Measurements from ENCODE around the gene C15orf40.
"Not testable (repeated sequence)": the region's sequence is repeated elsewhere in the genome, so short reads cannot be mapped to it uniquely, and the experiment has no call there.

C15orf40 gene

DNA sequence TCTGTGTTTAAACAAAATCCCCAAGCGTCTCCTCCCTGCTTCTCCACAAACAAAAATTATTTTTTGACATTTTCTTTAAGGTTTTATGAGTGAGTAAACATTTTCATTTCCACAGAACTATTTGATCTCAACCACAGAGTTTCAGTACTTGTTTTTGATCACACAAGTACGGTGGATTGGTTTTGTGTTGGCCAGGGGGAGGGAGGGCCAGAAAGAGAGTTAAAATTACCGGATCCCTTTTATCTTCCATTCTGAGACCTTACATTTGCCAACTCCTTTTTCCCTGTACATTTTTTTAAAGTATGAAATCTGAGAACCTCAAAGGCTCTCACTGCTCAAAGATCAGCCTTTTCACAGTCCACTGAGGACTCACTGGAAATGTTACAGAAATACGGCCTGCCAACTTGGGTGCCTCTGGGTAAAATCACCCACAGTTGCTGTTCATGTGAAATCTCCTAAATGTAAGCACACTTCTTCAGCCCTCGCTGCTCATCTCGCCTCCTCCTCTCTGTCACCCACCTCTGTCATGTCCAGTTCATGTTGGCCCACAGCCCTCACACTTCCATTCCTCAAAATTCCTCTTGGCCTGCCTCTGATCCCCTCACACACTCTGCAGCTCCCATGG is 60.6 kb downstream of the C15orf40 start:
- no peak for DNase-seq

DNA sequence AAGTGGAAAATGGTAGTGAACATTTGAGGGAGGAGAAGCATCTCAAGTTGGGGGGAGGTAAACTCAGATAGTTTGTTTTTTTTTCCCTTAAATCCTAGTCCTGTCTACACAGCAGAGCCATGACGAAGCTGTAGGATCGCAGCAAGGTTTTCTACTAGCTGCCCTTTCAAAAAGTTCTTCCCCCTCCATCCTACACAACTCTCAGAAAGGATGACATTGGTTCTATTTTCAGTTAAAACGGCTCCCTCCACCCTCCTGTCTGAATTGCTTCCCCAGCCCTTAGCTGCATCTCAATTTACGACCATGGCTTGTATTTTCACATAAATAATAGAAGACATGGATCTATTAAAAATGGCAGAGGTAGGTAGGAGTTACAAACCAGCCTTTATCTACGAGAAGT is 61.1 kb downstream of the C15orf40 start:
- DNase-seq: no peak

DNA sequence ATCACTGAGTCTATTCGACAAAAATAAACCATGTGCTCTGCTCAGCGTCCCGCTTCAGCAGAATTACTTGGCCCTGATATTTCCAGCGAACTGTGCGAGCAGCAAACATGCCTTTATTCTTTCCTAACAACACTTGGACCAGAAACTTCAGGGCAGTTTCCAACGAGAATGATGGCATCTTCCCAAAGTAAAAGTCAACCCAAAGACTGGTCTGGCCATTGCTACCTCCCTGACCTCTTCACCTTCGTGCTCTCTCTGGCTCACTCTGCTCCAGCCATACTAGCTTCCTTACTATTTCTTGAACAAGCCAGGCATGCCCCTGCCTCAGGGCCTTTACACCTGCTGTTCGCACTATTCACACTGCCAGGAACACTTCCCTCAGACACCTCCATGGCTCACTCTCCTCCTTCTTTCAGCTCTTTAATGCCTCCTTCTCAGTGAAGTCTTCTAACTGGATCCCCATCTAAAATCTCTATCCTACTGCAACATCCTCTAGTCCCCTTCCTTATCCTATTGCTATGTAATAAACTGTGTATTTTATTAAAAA is 65.2 kb downstream of the C15orf40 start:
- no peak for DNase-seq

DNA sequence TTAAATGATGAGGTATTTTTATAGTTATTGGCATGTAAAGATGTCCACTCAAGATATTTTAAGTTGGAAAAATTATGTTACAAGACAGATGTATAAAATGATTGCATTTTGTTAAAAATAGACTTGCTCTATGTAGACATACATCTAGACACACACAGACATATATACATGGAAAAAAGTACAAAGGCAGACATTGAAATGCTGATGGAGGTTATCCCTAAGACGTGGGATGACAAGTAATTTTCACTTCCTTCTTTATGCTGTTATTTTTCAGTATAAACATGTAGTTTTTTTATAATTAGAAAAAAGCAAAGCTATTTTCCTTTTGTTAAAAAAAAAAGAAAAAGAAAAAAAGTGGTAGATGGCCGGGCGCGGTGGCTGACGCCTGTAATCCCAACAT is 66.1 kb downstream of the C15orf40 start:
- DNase-seq: no peak

DNA sequence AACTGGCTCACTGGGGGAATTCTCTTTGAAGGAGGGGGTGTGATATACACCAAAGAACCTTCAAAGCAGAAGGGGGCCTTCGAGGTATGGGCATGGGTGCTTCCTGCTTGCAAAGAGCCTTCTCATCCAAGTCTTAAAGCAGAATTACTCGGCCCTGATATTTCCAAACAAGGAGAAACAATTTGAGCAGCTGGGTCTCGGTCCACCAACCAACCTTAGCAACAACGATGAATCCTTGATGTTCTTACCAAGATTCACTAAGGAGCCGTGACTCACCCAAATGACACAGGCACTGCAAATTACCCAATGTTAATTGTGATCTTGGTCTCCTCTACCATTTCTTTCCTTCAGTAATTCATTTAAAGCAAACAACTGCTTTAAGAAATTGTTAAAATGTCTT is 66.6 kb downstream of the C15orf40 start:
- DNase-seq: no peak

DNA sequence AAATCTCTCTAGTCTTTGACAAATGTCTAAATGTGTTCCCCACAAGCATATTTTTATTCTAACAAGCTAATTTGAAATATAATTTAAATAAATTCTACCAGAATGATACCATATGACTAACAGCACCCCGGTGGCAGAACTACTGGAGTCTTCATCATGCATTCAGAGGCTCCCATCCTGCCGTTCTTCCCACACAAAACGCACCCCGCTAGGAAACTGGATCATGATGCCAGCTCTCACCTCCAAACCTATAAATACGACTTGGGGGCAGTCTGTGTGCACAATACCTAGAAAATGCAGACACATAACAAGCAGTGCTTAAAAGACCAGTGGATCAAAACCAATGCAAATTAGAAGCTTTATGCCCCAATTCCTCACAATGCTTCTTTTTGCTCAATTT is 67.4 kb downstream of the C15orf40 start:
- no peak for DNase-seq

DNA sequence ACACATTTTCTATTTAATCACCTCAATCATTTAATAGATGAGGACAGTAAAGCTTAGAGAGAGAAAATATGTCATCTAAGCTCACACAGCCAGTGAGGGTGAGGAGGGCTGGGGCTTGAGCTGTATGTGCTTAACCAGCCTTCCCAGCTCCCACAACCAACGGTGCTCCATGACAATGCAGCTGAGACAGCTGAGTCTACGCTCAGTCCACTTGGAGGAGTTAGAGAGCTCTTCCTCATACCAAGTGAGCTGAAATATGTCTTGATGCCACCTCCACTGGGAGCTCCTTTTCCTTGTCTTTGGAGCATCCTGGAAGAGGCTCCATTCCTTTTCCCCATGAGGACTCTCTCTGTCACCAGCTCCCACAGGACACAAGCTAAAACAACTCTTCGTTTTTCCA is 68.3 kb downstream of the C15orf40 start:
- no peak for DNase-seq

DNA sequence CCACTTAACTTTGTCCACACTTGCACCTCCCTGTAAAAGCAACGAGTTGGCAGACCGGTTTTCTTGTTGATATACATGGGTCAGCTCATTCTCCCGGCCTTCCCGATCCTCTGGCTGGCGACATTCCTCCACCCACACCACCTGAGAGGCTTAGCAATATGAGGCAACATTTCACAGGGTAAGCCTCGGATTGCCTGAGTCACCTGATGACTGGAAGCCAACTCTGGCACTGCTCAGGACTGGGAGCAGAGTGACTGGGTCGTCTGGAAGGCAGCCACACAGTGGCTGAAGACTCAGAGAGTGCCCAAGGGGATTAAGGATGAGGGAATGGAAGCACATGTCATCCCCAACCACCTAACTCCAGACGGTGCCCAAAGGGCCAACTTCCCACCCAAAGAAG is 68.7 kb downstream of the C15orf40 start:
- DNase-seq: no peak

DNA sequence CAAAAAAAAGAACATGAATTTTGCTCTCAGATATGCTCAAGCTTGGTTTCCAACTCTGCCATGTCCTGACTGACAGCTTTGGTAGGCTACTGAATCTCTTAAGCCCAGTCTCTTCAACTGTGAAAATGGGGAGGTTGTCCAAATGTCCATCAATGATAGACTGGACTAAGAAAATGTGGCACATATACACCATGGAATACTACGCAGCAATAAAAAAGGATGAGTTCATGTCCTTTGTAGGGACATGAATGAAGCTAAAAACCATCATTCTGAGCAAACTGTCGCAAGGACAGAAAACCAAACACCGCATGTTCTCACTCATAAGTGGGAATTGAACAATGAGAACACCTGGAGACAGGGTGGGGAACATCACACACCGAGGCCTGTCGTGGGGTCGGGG is 71.8 kb downstream of the C15orf40 start:
- DNase-seq: not testable (repeated sequence)

All from effector CD4-positive, alpha-beta T cell (primary cell).